OCI-LY1 (cell line): ENCODE measurements around the gene CSH1.
A peak's percentile ranks its signal among the peaks of the same experiment; 100 is the strongest.
"Not testable (repeated sequence)": the region's sequence is repeated elsewhere in the genome, so short reads cannot be mapped to it uniquely, and the experiment has no call there.

ENCODE experiments used
- H2AFZ ChIP-seq: fragments of 200-600 bp; sonication (generic), shearing (Covaris generic); 2 replicates; pipeline ENCODE4 v1.6.0; 2014; ENCODE audit warnings: antibody characterized with exemption, mild to moderate bottlenecking, low read length
- H3F3A ChIP-seq: fragments of 200-600 bp; sonication (generic), shearing (Covaris generic); 2 replicates; pipeline ENCODE4 v1.6.0; 2014; ENCODE audit warnings: mild to moderate bottlenecking, antibody characterized with exemption, low read length, moderate library complexity; ENCODE audit not compliant: insufficient read depth
- H3K27ac ChIP-seq: fragments of 200-600 bp; sonication (generic); 2 replicates; pipeline ENCODE4 v1.5.1; 2014; ENCODE audit warnings: low read length, mixed run types, mild to moderate bottlenecking, low read depth; ENCODE audit not compliant: poor library complexity, severe bottlenecking
- H3K27me3 ChIP-seq: fragments of 200-600 bp; sonication (generic); 2 replicates; pipeline ENCODE4 v1.6.0; 2014; ENCODE audit warnings: antibody characterized with exemption, mild to moderate bottlenecking, low read length, moderate library complexity; ENCODE audit not compliant: insufficient read depth
- H3K36me3 ChIP-seq: fragments of 200-600 bp; sonication (generic); 2 replicates; pipeline ENCODE4 v1.6.1; 2014; ENCODE audit warnings: mild to moderate bottlenecking, antibody characterized with exemption, low read length, moderate library complexity, mixed read lengths; ENCODE audit not compliant: insufficient read depth
- H3K4me1 ChIP-seq: fragments of 200-600 bp; sonication (generic); 2 replicates; pipeline ENCODE4 v1.5.1; 2014; ENCODE audit warnings: mild to moderate bottlenecking, low read length, moderate library complexity; ENCODE audit not compliant: insufficient read depth, severe bottlenecking
- H3K4me2 ChIP-seq: fragments of 200-600 bp; sonication (generic), shearing (Covaris generic); 2 replicates; pipeline ENCODE4 v1.6.1; 2014; ENCODE audit warnings: low read length
- H3K4me3 ChIP-seq: fragments of 200-600 bp; sonication (generic); 2 replicates; pipeline ENCODE4 v1.5.1; 2014; ENCODE audit warnings: low read length, low read depth, mild to moderate bottlenecking, mixed read lengths; ENCODE audit not compliant: poor library complexity, severe bottlenecking
- H3K79me2 ChIP-seq: fragments of 200-600 bp; shearing (Covaris generic); 2 replicates; pipeline ENCODE4 v1.6.1; 2016; ENCODE audit warnings: mixed run types, low read length, mixed read lengths; ENCODE audit not compliant: insufficient read depth
- H3K9ac ChIP-seq: fragments of 200-600 bp; sonication (generic), shearing (Covaris generic); 2 replicates; pipeline ENCODE4 v1.6.1; 2014; ENCODE audit warnings: mild to moderate bottlenecking, low read length, mixed read lengths
- H3K9me2 ChIP-seq: fragments of 200-600 bp; sonication (generic), shearing (Covaris generic); 2 replicates; pipeline ENCODE4 v1.6.1; 2014; ENCODE audit warnings: low read depth, mild to moderate bottlenecking, low read length, mixed read lengths
- H3K9me3 ChIP-seq: fragments of 200-600 bp; shearing (Covaris generic); 2 replicates; pipeline ENCODE4 v1.6.1; 2014; ENCODE audit warnings: low read length, mixed read lengths
- H4K20me1 ChIP-seq: fragments of 200-600 bp; sonication (generic), shearing (Covaris generic); 2 replicates; pipeline ENCODE4 v1.6.0; 2016; ENCODE audit warnings: mild to moderate bottlenecking, low read length; ENCODE audit not compliant: insufficient read depth
- EZH2 ChIP-seq: fragments of 200-600 bp; sonication (generic), shearing (Covaris generic); IDR thresholded peaks from 2 replicates; pipeline ENCODE4 v1.8.0; 2017; ENCODE audit warnings: borderline replicate concordance, mixed run types, mild to moderate bottlenecking, antibody characterized with exemption, low read length, moderate library complexity, mixed read lengths
- TF ChIP-seq, protein P1 (sequence below): fragments of 200-600 bp; sonication (generic), shearing (Covaris generic); IDR thresholded peaks from 2 replicates; pipeline ENCODE4 v1.5.1; 2017; ENCODE audit warnings: mild to moderate bottlenecking, antibody characterized with exemption, low read length, moderate library complexity, mixed read lengths

CSH1 gene

GRCh38 chr17:63911041-63911635 is 14.8 kb upstream of the CSH1 start, which contains the start of gene CSHL1:
CSHL1 (minus strand) TSS chr17:63911258; CDS start chr17:63911196, 62 bp downstream.
- Histone ChIP-seq H4K20me1 (no peaks in the 10 kb centered on the region), H3K9me2 (no peaks in the 10 kb centered on the region), H3K4me3 (no peak within 1 kb of the TSS), H3K4me2 (no peak within 1 kb of the TSS), H3K27me3 (no peaks in the 10 kb centered on the region; the same call in 1 of the 2 replicates), H3K79me2 (no peaks in the 10 kb centered on the region), H3F3A (no peaks in the 10 kb centered on the region), H3K4me1 (peaks cover 10% of the 10 kb centered on the region), H3K9me3 (no peaks in the 10 kb centered on the region), H2AFZ (no peak within 1 kb of the TSS), H3K27ac (no peak within 1 kb of the TSS), H3K36me3 (no peaks in the 10 kb centered on the region), H3K9ac (no peak within 1 kb of the TSS)
- no peak for TF ChIP-seq EZH2
- TF ChIP-seq, protein P1, sequence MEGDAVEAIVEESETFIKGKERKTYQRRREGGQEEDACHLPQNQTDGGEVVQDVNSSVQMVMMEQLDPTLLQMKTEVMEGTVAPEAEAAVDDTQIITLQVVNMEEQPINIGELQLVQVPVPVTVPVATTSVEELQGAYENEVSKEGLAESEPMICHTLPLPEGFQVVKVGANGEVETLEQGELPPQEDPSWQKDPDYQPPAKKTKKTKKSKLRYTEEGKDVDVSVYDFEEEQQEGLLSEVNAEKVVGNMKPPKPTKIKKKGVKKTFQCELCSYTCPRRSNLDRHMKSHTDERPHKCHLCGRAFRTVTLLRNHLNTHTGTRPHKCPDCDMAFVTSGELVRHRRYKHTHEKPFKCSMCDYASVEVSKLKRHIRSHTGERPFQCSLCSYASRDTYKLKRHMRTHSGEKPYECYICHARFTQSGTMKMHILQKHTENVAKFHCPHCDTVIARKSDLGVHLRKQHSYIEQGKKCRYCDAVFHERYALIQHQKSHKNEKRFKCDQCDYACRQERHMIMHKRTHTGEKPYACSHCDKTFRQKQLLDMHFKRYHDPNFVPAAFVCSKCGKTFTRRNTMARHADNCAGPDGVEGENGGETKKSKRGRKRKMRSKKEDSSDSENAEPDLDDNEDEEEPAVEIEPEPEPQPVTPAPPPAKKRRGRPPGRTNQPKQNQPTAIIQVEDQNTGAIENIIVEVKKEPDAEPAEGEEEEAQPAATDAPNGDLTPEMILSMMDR = no peak

DNA sequence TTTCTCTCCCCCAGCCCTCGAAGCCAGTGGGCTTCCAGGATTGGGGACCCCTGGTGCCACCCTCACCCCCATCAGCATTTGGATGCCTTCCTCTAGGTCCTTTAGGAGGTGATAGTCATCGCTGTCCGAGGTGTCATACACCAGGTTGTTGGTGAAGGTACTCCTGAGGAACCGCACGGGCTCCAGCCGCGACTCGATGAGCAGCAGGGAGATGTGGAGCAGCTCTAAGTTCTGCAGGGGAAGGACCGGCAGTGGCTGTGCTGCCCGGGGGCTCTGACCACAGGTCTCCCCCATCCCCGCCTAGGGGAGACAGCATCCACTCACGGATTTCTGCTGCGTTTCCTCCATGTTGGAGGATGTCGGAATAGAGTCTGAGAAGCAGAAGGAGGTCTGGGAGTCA is 13.7 kb upstream of the CSH1 start:
- no peaks in the 10 kb centered on the region for H3F3A ChIP-seq
- H3K79me2 ChIP-seq = no peaks in the 10 kb centered on the region
- no peak overlapping the region for H3K9ac ChIP-seq
- no peaks in the 10 kb centered on the region; the same call in 1 of the 2 replicates for H3K27me3 ChIP-seq
- H3K9me2 ChIP-seq = no peaks in the 10 kb centered on the region
- no peaks in the 10 kb centered on the region for H3K4me1 ChIP-seq
- no peak overlapping the region for H2AFZ ChIP-seq
- H3K4me2 ChIP-seq = no peak overlapping the region
- no peak overlapping the region for H3K27ac ChIP-seq
- no peak overlapping the region for H3K4me3 ChIP-seq
- TF ChIP-seq, protein P1 = no peak
- TF ChIP-seq EZH2 = no peak
- no peaks in the 10 kb centered on the region for H4K20me1 ChIP-seq
- H3K36me3 ChIP-seq = no peaks in the 10 kb centered on the region
- no peaks in the 10 kb centered on the region for H3K9me3 ChIP-seq

GRCh38 chr17:63909586-63909985 is 13.2 kb upstream of the CSH1 start:
- H3K4me1 ChIP-seq, H3K4me2 ChIP-seq, H3K9me3 ChIP-seq, H3K79me2 ChIP-seq, H3K9ac ChIP-seq, H2AFZ ChIP-seq, H3F3A ChIP-seq, H3K9me2 ChIP-seq, H3K27me3 ChIP-seq, H3K27ac ChIP-seq, H4K20me1 ChIP-seq, H3K36me3 ChIP-seq, H3K4me3 ChIP-seq: not testable (repeated sequence)

- not testable (repeated sequence) for H3K4me1 ChIP-seq, H3K27me3 ChIP-seq, H3K4me2 ChIP-seq, H3K79me2 ChIP-seq, H3K36me3 ChIP-seq, H3K9me2 ChIP-seq, H3K4me3 ChIP-seq, H2AFZ ChIP-seq, H3K27ac ChIP-seq, H4K20me1 ChIP-seq, H3F3A ChIP-seq, H3K9ac ChIP-seq, H3K9me3 ChIP-seq
- TF ChIP-seq, protein P1 = peak; percentile 17; the same call in 1 of the 2 replicates
Measured at GRCh38 chr17:63907161-63907778, 10.9 kb upstream of the CSH1 start.

GRCh38 chr17:63904796-63905195 is 8.4 kb upstream of the CSH1 start:
- H3K9ac ChIP-seq, H2AFZ ChIP-seq: not testable (repeated sequence)

More at GRCh38 chr17:63904796-63905195, 8.4 kb upstream of the CSH1 start:
- not testable (repeated sequence) for H3K27ac ChIP-seq, H3K27me3 ChIP-seq, H3K79me2 ChIP-seq, H3K9me2 ChIP-seq, H3K4me3 ChIP-seq, H4K20me1 ChIP-seq, H3K9me3 ChIP-seq, H3K36me3 ChIP-seq, H3K4me1 ChIP-seq, H3K4me2 ChIP-seq, H3F3A ChIP-seq
